Activated B cell treated with CpG ODN at 0.5 μM for 24 hours (primary cell): ENCODE results near the gene HOXC12. TPM values are rescaled to one million over a fixed set of nuclear protein-coding genes. Genes with fewer than 3 reads are reported as not detected.

Source experiments
- ATAC-seq: fragments of 200-7000 bp; cut with Tn5 transposase; one replicate; pipeline ENCODE4 v1.10.0; 2021; ENCODE audit warnings: low read depth, mild to moderate bottlenecking, moderate library complexity
- CTCF ChIA-PET: fragments of 350-600 bp; sonication (Branson Sonifier 250); formaldehyde crosslinking; loops from one replicate; lab custom pipeline; 2021; ENCODE audit warnings: antibody characterized with exemption; lab: Charles Lee
- POLR2A ChIA-PET: fragments of 350-600 bp; sonication (Branson Sonifier 250); formaldehyde crosslinking; loops from one replicate; lab custom pipeline; 2021; ENCODE audit warnings: antibody characterized with exemption; lab: Charles Lee
- DNase-seq: peaks from one replicate; pipeline ENCODE4 v3.0.0; 2022
- H3K27ac Mint-ChIP-seq: one replicate; pipeline ENCODE4 v1.8.0; 2020; ENCODE audit warnings: mixed read lengths
- H3K27me3 Mint-ChIP-seq: one replicate; pipeline ENCODE4 v1.8.0; 2021; ENCODE audit warnings: mixed read lengths
- H3K36me3 Mint-ChIP-seq: one replicate; pipeline ENCODE4 v1.8.0; 2021; ENCODE audit warnings: low read depth, mixed read lengths
- H3K4me1 Mint-ChIP-seq: one replicate; pipeline ENCODE4 v1.8.0; 2021; ENCODE audit warnings: mixed read lengths
- H3K4me3 Mint-ChIP-seq: one replicate; pipeline ENCODE4 v1.8.0; 2020; ENCODE audit warnings: mild to moderate bottlenecking, mixed read lengths
- H3K9me3 Mint-ChIP-seq: one replicate; pipeline ENCODE4 v1.8.0; 2020; ENCODE audit warnings: mixed read lengths
- CTCF ChIP-seq: fragments of 200-600 bp; IDR thresholded peaks from one replicate; pipeline ENCODE4 v1.8.0; 2022; ENCODE audit warnings: antibody characterized with exemption, mild to moderate bottlenecking
- intact Hi-C: fragments of 100-400 bp; cut with micrococcal nuclease; formaldehyde crosslinking; loops from one replicate; pipeline ENCODE4 v1.15.1; 2024
- total RNA-seq: library from RNA; stranded (reverse); gene quantifications from 2 replicates; pipeline ENCODE4 v1.2.3, GENCODE V29; 2022

Gene HOXC12
- total RNA-seq, 1 donor from 2014 or later: not detected

- no peak overlapping the region for H3K27ac Mint-ChIP-seq
- ATAC-seq (no peak), DNase-seq (no peak)
- POLR2A ChIA-PET: no interaction called here
- TF ChIP-seq CTCF: no peak
- CTCF ChIA-PET: no interaction called here
- no peaks in the 10 kb centered on the region for H3K36me3 Mint-ChIP-seq
- intact Hi-C loops: loop anchor here (10.0 kb wide), 1 partner anchor 274 kb away; no protein-coding TSS in a partner anchor
- peaks cover 28% of the 10 kb centered on the region for H3K4me1 Mint-ChIP-seq
- H3K27me3 Mint-ChIP-seq: peaks cover 88% of the 10 kb centered on the region
- H3K9me3 Mint-ChIP-seq: peaks cover 5% of the 10 kb centered on the region
- no peak overlapping the region for H3K4me3 Mint-ChIP-seq
These were observed 13.8 kb downstream of the HOXC12 start for GRCh38 chr12:53968214-53969127.

GRCh38 chr12:53969588-53970259, 15.0 kb downstream of the HOXC12 start:
- H3K9me3 Mint-ChIP-seq: peaks cover 5% of the 10 kb centered on the region
- no peak for TF ChIP-seq CTCF
- H3K4me1 Mint-ChIP-seq: peaks cover 19% of the 10 kb centered on the region
- POLR2A ChIA-PET: no interaction called here
- CTCF ChIA-PET: interaction anchor here (1.2 kb wide), 1 partner anchor 232 kb away, joined by 5 read pairs; no protein-coding TSS in a partner anchor
- DNase-seq (no peak), ATAC-seq (no peak)
- peaks cover 82% of the 10 kb centered on the region for H3K27me3 Mint-ChIP-seq
- intact Hi-C loops: loop anchor here (5.0 to 10.0 kb wide), 2 partner anchors 32 to 275 kb away; partner anchors contain the start of gene HOXC13
- H3K27ac Mint-ChIP-seq: no peak overlapping the region
- H3K36me3 Mint-ChIP-seq: no peaks in the 10 kb centered on the region
- H3K4me3 Mint-ChIP-seq: no peak overlapping the region

GRCh38 chr12:53970451-53970850, 15.7 kb downstream of the HOXC12 start:
- Mint-ChIP-seq H3K36me3 (no peaks in the 10 kb centered on the region), H3K4me3 (no peak overlapping the region), H3K4me1 (peaks cover 21% of the 10 kb centered on the region), H3K27me3 (peaks cover 79% of the 10 kb centered on the region), H3K27ac (no peak overlapping the region), H3K9me3 (peaks cover 3% of the 10 kb centered on the region)
- TF ChIP-seq CTCF: no peak
- intact Hi-C loops: loop anchor here (5.0 kb wide), 1 partner anchor 33 kb away; the partner anchor contains the start of gene HOXC13
- DNase-seq (no peak), ATAC-seq (no peak)
- CTCF ChIA-PET: interaction anchor here (1.2 kb wide), 1 partner anchor 231 kb away, joined by 5 read pairs; no protein-coding TSS in a partner anchor
- POLR2A ChIA-PET: no interaction called here

GRCh38 chr12:53971129-53971528, 16.4 kb downstream of the HOXC12 start:
- peaks cover 21% of the 10 kb centered on the region for H3K4me1 Mint-ChIP-seq
- peaks cover 77% of the 10 kb centered on the region for H3K27me3 Mint-ChIP-seq
- ATAC-seq: no peak
- POLR2A ChIA-PET: no interaction called here
- CTCF ChIA-PET: no interaction called here
- H3K9me3 Mint-ChIP-seq: peaks cover 4% of the 10 kb centered on the region
- no peak for DNase-seq
- H3K36me3 Mint-ChIP-seq: no peaks in the 10 kb centered on the region
- intact Hi-C loops: loop anchor here (5.0 kb wide), 1 partner anchor 34 kb away; the partner anchor contains the start of gene HOXC13
- no peak overlapping the region for H3K4me3 Mint-ChIP-seq
- no peak overlapping the region for H3K27ac Mint-ChIP-seq
- TF ChIP-seq CTCF: no peak

- intact Hi-C loops: loop anchor here (5.0 kb wide), 1 partner anchor 34 kb away; the partner anchor contains the start of gene HOXC13
- ChIA-PET POLR2A (no interaction called here), CTCF (no interaction called here)
- Mint-ChIP-seq H3K27me3 (peaks cover 74% of the 10 kb centered on the region), H3K4me3 (no peak overlapping the region), H3K27ac (no peak overlapping the region), H3K36me3 (no peaks in the 10 kb centered on the region), H3K9me3 (peaks cover 4% of the 10 kb centered on the region), H3K4me1 (peaks cover 15% of the 10 kb centered on the region)
- no peak for ATAC-seq
- TF ChIP-seq CTCF: no peak
- DNase-seq: no peak
These were observed 17.0 kb downstream of the HOXC12 start for GRCh38 chr12:53971686-53972085.
